Fibroblast of the conjunctiva (primary cell): Measurements from ENCODE around the gene TM9SF1.

Experiments used
- DNase-seq: peaks from one replicate; pipeline ENCODE4 v3.0.0-alpha.2; 2010; ENCODE audit warnings: low read depth

Gene TM9SF1

DNA sequence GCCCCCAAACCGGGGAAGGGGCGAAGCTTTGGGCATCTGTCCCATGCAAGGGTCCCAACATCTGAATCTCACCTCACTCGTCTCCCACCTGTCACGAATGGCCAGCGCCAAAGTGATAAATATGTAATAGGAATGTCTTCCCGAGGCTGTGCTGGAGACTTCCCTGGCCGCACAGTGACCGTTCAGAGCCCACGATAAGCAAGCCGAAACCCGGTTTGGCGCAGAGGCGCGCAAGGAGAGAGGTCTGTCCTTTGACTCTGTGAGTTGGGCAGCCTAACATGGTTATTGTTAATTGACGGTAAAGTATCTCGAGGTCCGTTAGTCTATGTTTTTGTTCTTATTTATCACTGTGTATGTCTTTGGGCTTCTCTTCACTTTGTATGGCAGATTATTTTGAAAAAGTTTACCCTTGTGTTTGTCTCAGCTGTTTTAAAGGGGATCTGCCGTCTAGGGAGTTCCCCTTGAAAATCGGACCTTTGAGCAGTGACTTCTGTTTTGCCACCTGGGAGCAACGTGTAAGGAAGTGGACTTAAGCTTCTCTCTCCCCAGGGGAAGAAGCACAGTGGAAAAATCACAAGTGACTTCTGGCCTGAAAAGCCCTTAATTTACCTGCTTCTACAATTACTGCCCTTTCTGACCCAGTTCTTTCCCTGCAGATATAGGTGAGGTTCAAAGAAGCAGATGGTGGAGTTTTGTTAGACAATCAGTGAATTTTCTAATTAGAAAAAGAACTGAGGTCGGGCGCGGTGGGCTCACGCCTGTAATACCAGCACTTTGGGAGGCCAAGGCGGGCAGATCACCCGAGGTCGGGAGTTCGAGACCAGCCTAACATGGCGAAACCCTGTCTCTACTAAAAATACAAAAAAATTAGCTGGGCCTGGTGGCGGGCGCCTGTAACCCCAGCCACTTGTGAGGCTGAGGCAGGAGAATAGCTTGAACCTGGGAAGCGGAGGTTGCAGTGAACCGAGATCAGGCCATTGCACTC is 1.1 kb upstream of the TM9SF1 start:
- no peak for DNase-seq

DNA sequence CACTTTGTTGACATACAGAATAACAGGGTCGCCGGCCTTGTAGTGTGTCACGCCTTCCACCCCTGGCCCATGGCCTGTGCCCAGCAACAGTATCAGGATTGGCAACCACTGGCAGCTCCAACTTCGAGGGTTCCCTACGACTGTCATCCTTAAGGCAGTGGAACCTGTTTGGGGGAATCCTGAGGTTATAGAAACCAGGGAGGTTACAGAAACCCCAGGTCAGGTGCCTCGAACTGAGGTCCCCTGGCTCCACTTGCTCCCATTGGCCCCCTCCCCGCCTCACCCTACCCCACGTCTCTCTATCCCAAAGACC is 412 bp downstream of the TM9SF1 start:
- DNase-seq = no peak

DNA sequence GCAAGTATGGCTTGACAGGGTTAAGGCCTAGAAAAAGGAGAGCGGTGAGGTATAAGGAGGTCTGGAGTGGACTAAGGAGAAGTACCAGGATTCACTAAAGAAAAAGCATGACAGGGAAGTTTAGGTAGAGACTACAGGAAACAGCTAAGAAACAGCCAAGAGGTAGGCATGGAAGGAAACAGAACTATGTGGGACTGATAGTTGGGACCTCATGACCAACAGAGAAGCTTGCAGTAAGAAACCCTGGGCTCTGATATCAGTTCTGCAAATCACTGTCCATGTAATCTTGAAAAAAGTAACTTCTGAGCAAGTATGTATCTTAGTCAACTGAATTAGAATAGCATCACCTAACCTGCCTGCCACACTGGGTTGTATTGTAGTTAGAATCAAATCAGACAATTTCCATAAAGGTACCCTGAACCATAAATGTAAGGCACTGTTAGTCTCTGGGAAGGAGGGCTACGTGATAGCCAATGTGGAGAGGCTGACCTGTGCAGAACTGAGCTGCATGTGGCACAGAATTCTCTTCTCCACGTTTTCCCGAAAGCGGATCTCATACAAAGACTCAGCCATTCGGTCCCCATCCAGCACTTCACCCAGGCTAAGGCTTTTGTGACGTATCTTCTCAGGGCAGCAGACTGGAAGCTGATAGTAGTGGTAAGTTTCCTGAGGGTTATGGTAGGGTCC is 912 bp downstream of the TM9SF1 start:
- no peak for DNase-seq

DNA sequence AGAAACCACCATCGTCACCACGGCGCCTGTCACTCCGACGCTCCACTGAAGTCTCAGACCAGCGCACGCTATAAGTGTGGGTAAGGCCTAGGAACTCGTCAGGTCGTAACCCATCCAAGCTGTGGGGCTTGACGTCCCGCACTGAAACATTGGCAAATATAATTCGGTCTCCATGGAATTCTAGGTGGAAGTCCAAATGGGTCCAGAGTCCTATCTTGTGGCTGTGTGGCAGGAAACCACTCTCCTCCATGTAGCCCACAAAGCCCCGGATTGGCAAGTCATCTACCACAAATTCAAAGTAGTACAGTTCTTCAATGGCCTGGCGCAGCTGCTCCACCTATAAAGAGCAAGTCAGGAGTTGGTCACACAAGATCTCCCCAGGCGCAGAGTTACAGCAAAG is 2.3 kb downstream of the TM9SF1 start:
- no peak for DNase-seq

DNA sequence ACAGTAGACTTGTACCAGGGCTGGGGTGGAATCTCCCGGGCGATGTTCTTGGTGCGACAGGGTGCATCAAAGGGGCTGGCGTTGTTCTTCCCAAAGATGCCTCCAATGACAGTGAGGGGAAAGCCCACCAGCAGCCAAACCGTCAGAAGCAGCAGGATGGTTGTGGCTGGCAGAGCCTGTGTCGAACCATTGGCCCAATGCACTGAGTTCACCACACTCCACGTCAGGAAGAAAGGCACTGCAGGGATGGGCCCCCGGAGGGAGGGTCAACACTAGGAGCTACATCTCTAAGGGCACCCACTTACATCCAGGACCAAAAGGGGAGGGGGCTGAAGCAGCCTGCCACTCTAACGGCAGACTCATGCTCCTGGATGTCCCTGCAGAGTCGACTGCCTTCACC is 4.8 kb downstream of the TM9SF1 start:
- no peak for DNase-seq

- DNase-seq = no peak
These were observed 5.8 kb downstream of the TM9SF1 start for GRCh38 chr14:24189460-24189859.

DNA sequence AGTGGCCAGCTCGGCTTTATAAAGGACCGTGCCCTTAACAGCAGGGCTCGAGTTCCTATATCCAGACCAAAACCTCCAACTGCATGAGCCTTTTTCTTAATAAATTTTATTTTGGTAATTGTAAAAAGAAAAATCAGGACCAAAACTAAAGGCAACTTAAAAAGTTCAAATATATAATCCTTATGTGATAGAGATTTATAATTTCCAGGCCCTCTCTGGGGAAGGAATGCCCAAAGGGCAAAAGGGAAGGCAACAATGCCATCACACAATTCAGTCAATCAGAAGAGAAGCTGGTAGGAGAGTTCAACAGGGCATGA is 6.2 kb downstream of the TM9SF1 start:
- no peak for DNase-seq

DNA sequence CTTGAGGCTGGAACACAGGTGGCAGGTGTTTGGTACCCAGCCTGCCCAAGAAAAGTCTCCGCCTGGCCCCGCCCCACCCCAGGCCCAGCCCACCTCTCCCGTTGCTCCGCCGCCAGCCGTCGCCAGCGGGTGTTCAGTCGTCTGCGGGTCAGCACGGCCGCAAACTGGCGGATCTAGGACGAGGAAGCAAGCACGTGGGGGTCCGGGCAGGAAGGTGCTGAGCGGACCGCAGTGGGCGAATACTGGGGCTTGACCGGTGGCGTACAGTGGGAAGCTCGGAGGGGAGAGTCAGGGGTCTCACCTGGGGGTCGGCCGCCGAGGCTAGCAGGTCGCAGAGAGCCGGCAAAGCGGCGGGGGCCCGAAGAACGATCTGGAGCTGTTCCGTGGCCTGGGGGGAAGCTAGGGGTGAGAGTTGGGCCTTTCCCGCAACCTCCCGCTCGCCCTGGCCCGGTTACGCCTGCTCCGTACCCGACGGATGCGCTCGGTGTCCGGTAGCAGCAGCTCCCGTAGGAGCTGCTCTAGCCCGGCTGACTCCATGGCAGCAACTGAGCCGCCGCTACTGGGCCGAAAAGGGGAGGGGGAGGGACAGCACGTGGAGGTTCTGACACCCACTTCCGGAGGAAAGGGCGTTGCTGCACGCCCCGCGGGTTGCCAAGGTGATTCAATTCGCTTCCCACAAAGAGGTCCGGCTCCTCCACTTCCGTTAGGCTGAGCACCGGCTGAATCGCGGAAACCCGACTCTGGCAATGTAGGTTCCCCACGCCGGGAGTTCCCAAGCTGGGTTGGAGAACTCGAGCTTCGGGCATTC is 6.8 kb downstream of the TM9SF1 start, which contains the start of gene IPO4:
Gene IPO4, minus strand, starts transcription at position 566 of the 808 bp plus-strand sequence. Its CDS starts 29 bp downstream, at position 537.
- DNase-seq = peak; percentile 95

GRCh38 chr14:24187539-24187915 is 7.7 kb downstream of the TM9SF1 start:
- DNase-seq = no peak

DNA sequence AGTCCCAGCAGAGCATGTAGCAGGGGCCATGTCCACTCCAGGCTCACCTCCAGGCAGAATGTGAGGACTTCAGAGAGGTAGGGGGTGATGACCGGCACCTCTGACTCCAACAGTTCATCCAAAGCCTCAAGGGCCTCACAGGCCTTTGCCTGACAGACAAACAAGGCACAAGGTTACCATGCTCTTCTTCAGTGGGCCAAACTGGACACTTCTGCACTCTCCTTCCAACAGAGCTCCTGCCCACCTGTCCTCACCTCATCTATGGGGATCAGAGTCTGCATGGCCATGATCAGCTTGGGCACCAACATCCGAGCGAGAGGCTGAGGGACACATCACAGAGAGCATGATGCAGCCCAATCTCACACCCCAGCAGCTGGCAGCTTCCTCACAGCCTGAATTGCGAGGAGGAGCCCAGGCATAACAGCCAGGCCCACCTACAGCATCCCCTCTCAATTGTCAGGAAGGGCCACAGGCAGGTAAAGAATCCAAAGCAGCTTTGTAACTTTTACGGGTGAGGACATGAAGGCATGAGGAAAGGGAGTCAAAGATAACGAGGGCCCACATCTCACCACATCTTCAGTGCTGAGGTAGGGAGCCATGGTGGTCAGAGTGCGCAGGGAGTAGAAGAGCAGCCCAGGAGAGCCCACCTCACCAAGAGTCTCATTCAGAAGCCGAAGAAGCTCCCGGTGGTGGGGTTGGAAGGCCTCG is 8.3 kb downstream of the TM9SF1 start:
- DNase-seq = no peak

GRCh38 chr14:24185741-24186140 is 9.5 kb downstream of the TM9SF1 start:
- no peak for DNase-seq

- no peak for DNase-seq
These were observed 10.2 kb downstream of the TM9SF1 start for GRCh38 chr14:24185026-24185425.

- DNase-seq = no peak
These were observed 10.9 kb downstream of the TM9SF1 start for GRCh38 chr14:24184104-24184970.

DNA sequence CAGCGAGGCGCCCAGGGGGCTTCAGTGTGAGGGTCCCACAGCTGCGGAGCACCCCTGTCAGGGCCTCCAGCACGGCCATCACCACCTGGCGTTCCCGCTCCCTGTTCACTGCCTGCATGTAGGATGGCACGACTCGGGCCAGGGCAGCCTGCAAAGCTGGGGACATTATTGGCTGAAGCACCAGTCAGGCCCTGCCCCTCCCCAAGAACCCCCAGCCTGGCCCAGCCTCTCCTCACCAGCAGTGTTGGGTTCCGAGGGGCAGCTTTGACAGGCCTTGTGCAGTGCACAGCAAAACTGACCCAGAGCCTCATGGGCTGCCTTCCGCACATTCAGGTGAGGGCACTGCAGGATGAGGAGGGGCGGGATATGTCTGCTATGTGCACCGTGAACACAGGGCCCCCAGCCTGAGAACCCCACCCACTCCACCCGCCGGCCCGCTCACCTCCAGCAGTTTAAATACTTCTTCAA is 12.2 kb downstream of the TM9SF1 start:
- DNase-seq = no peak

GRCh38 chr14:24182110-24182882 is 12.9 kb downstream of the TM9SF1 start:
- no peak for DNase-seq

GRCh38 chr14:24181371-24182077 is 13.7 kb downstream of the TM9SF1 start:
- DNase-seq = no peak

- no peak for DNase-seq
These were observed 15.1 kb downstream of the TM9SF1 start for GRCh38 chr14:24179961-24180796.

- no peak for DNase-seq
These were observed 15.8 kb downstream of the TM9SF1 start for GRCh38 chr14:24179294-24179960.
